ENCODE results near the gene VAV3. TPM values are rescaled to one million over a fixed set of nuclear protein-coding genes. Genes with fewer than 3 reads are reported as not detected.

VAV3 gene
- total and polyA plus RNA-seq, 9 of the 15 experiments (the other 6 are each of a cell fraction or from before 2014, with no cell fraction given), result not detected

DNA sequence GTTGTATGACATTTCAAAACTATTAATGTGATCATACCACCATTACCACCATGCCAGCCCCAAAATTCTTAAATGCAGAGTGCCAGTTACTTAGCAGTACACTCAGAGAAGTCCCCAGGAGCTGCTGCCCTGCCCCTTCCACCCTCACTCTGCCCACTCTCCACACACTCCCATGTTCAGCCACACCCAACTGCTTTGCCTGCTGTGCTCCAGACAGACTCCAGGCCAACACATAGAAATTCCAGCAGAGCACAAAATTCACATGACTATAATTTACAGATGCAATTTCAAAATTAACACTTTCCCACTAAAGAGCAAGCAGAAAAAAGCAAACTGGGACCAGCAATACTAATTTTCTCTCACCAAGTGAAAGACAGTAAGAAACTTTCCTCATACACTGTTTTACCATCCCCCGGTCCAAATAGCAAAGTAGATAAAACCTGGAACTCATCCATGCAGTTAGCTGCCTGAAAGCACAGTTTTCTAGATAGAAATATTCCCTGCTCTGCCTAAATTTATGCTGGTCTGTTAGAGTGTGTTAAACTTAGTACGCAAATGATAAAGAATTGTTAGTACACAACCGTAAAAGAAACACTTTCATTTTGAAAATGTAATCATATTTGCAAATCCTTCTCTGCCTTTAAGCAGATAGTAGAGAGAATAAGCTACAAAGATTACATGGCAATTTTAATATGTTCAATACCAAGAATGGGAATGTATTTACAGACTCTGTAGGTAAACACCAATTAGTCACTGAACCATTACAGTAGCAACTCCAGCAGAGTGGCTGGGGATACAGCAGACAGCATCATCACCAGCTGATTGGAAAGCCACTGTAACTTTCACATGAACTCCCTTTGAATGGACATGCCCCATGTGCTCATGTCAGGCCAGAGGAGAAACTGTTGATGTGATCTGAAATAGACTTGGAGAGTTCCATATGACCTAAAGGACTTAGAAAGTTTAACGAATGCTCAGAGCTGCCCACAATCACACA is 176.5 kb downstream of the VAV3 start (continued):
- TF ChIP-seq BRCA1 (IDR thresholded peaks at IDR 0.05), result no peak
- TF ChIP-seq BRCA1 (CRISPR knock-in tag; IDR thresholded peaks at IDR 0.05), result no peak
- TF ChIP-seq HDAC6 (IDR thresholded peaks at IDR 0.05; ENCODE audit: low read depth, low read length), result no peak
- no peak for TF ChIP-seq HSF4 (CRISPR knock-in tag; IDR thresholded peaks at IDR 0.05; ENCODE audit: borderline replicate concordance)
- no peak for TF ChIP-seq NFE2L1 (tag; IDR thresholded peaks at IDR 0.05; ENCODE audit: borderline replicate concordance, low read depth)

DNA sequence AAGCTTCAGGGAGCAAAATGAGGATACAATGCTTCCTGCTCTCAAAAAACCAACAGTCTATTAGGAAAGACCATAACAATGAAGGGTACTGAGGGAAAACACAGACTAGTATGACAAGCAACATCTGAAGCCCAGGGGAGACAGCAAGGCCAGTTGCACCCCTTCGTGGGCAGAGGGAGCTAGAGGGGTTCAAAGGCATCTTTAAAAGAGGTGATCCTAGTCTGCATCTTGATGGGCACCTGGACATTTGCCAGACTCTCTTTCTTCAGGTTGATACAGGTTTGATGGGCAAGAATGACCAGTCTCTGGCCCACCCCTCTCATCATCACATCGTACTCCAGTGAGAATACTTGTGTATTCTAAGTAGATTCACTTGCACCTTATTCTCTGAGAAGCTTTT is 177.7 kb downstream of the VAV3 start:
- intact Hi-C loops (cut with micrococcal nuclease) (loop anchor here (10.0 kb wide), 1 partner anchor 1328 kb away; the partner anchor contains the start of gene ELAPOR1), in situ Hi-C loops (cut with MboI) (loop anchor here (25.0 kb wide), 1 partner anchor 850 kb away; no protein-coding TSS in a partner anchor)
- ChIA-PET POLR2A (interaction anchor here (1.4 kb wide), 1 partner anchor 338 kb away, joined by 3 read pairs; no protein-coding TSS in a partner anchor), CTCF (ENCODE audit: low intra/inter-chr PET ratio) (no interaction called here)
- Histone ChIP-seq H4K20me1 (replicated peaks; ENCODE audit: control insufficient read depth, insufficient read depth, low read length) (no peaks in the 10 kb centered on the region), H3K9ac (ENCODE audit: insufficient read depth in 1 of 2, low read depth in 2 of 2, low read length in 2 of 2) (no peak overlapping the region), H3K79me2 (ENCODE audit: control insufficient read depth, insufficient read depth, low read length) (no peaks in the 10 kb centered on the region), H3K4me3 (no peak overlapping the region), H2AFZ (ENCODE audit: low read depth, low read length) (no peak overlapping the region), H3K4me2 (ENCODE audit: insufficient read depth, low read length) (no peak overlapping the region), H3K4me1 (replicated peaks in 1 of 2; ENCODE audit: control insufficient read depth in 2 of 2, insufficient read depth in 2 of 2, low read length in 2 of 2) (no peaks in the 10 kb centered on the region), H3K9me1 (ENCODE audit: control insufficient read depth, insufficient read depth, low read length) (no peaks in the 10 kb centered on the region), H3K27ac (ENCODE audit: extremely low read depth, low read depth, low read length) (no peak overlapping the region), H3K9me3 (replicated peaks; ENCODE audit: control insufficient read depth, insufficient read depth, low read depth, low read length) (no peaks in the 10 kb centered on the region), H3K27me3 (ENCODE audit: control insufficient read depth in 2 of 2, insufficient read depth in 2 of 2, low read length in 2 of 2) (no peaks in the 10 kb centered on the region), H3K36me3 (ENCODE audit: control insufficient read depth, insufficient read depth, low read length) (no peaks in the 10 kb centered on the region)
- WGBS (ENCODE audit: insufficient coverage, low coverage, missing lambda C conversion rate), result 0% methylated on average over 2 of the region's 2 CpGs
- FAIRE-seq (no peak), DNase-seq (ENCODE audit: extremely low read depth in 1 of 4, low spot score in 3 of 4) (peak in 1 of 4 experiments; percentile 10), ATAC-seq (peak; percentile 35; the same call in 1 of the 3 replicates)
- no TSS peak for BruUV-seq (replicated peaks)
- no peak for TF ChIP-seq SPI1 (IDR thresholded peaks at IDR 0.05; ENCODE audit: borderline replicate concordance, low read depth, low read length)
- TF ChIP-seq MTF1 (CRISPR knock-in tag; IDR thresholded peaks at IDR 0.05; ENCODE audit: borderline replicate concordance), result no peak
- TF ChIP-seq SOX6 (IDR thresholded peaks at IDR 0.05), result no peak
- TF ChIP-seq DIDO1 (tag; IDR thresholded peaks at IDR 0.05; ENCODE audit: low read depth), result no peak
- TF ChIP-seq GATAD2A (IDR thresholded peaks at IDR 0.05), result no peak
- TF ChIP-seq, protein P1, sequence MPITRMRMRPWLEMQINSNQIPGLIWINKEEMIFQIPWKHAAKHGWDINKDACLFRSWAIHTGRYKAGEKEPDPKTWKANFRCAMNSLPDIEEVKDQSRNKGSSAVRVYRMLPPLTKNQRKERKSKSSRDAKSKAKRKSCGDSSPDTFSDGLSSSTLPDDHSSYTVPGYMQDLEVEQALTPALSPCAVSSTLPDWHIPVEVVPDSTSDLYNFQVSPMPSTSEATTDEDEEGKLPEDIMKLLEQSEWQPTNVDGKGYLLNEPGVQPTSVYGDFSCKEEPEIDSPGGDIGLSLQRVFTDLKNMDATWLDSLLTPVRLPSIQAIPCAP (CRISPR knock-in tag; IDR thresholded peaks at IDR 0.05; ENCODE audit: borderline replicate concordance), result no peak
- TF ChIP-seq, protein P2, sequence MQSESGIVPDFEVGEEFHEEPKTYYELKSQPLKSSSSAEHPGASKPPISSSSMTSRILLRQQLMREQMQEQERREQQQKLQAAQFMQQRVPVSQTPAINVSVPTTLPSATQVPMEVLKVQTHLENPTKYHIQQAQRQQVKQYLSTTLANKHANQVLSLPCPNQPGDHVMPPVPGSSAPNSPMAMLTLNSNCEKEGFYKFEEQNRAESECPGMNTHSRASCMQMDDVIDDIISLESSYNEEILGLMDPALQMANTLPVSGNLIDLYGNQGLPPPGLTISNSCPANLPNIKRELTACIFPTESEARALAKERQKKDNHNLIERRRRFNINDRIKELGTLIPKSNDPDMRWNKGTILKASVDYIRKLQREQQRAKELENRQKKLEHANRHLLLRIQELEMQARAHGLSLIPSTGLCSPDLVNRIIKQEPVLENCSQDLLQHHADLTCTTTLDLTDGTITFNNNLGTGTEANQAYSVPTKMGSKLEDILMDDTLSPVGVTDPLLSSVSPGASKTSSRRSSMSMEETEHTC (IDR thresholded peaks at IDR 0.05), result no peak
- TF ChIP-seq CREB1 (IDR thresholded peaks at IDR 0.05), result no peak
- TF ChIP-seq CREB1 (CRISPR knock-in tag; IDR thresholded peaks at IDR 0.05), result no peak
- TF ChIP-seq KLF1 (tag; IDR thresholded peaks at IDR 0.05), result no peak
- no peak for TF ChIP-seq SRF (CRISPR knock-in tag; IDR thresholded peaks at IDR 0.05)
- TF ChIP-seq ZNF23 (CRISPR knock-in tag; IDR thresholded peaks at IDR 0.05), result no peak
- TF ChIP-seq, protein P3, sequence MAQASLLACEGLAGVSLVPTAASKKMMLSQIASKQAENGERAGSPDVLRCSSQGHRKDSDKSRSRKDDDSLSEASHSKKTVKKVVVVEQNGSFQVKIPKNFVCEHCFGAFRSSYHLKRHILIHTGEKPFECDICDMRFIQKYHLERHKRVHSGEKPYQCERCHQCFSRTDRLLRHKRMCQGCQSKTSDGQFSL (CRISPR knock-in tag; IDR thresholded peaks at IDR 0.05), result no peak
- TF ChIP-seq, protein P3 (tag; IDR thresholded peaks at IDR 0.05), result no peak
